Transverse colon (tissue), 4 donors: ENCODE data around the gene AGAP5. TPM values are rescaled to one million over a fixed set of nuclear protein-coding genes. Genes with fewer than 3 reads are reported as not detected.
A peak's percentile ranks its signal among the peaks of the same experiment; 100 is the strongest.

ENCODE experiments used
- DNase-seq: peaks from one replicate; pipeline ENCODE4 v3.0.0-alpha.2; 2019
- H3K27ac ChIP-seq, 4 donors: fragments of 200-600 bp; sonication (generic); 2 replicates each; pipeline ENCODE4 v1.5.1; 2016 to 2018; ENCODE audit warnings: inconsistent platforms in 4 of 4
- H3K27me3 ChIP-seq: fragments of 200-600 bp; sonication (generic); 2 replicates; pipeline ENCODE4 v1.5.1; 2017; ENCODE audit warnings: inconsistent platforms
- H3K36me3 ChIP-seq, 4 donors: fragments of 200-600 bp; sonication (generic); 2 replicates each; pipeline ENCODE4 v1.5.1; 2017 to 2019; ENCODE audit warnings: inconsistent platforms in 4 of 4
- H3K4me1 ChIP-seq, 4 donors: fragments of 200-600 bp; sonication (generic); 2 replicates each; pipeline ENCODE4 v1.5.1; 2017 to 2020; ENCODE audit warnings: inconsistent platforms in 4 of 4
- H3K4me3 ChIP-seq, 4 donors: fragments of 200-600 bp; sonication (generic); 1 replicate in 1 of 4; 2 replicates in 3 of 4; pipeline versions ENCODE4 v1.5.1 to v1.6.1; 2017 to 2019; ENCODE audit warnings: inconsistent platforms in 4 of 4
- H3K9me3 ChIP-seq, 2 donors: fragments of 200-600 bp; sonication (generic); 2 replicates each; pipeline ENCODE4 v1.5.1; 2017 to 2019; ENCODE audit warnings: inconsistent platforms in 2 of 2
- EP300 ChIP-seq: sonication (generic); formaldehyde crosslinking; IDR thresholded peaks from one replicate; pipeline ENCODE4 v1.6.1; 2017; ENCODE audit warnings: antibody characterized with exemption, low read depth
- POLR2A ChIP-seq: fragments of 450-650 bp; IDR thresholded peaks from one replicate; pipeline ENCODE4 v1.6.1; 2016; ENCODE audit warnings: antibody characterized with exemption, mild to moderate bottlenecking, moderate library complexity
- POLR2AphosphoS5 ChIP-seq, 3 donors: sonication (generic); formaldehyde crosslinking; IDR thresholded peaks; one replicate each; pipeline ENCODE4 v1.6.1; 2016; ENCODE audit warnings: antibody characterized with exemption in 3 of 3
- WGBS, 2 donors: methylation state at CpG; one replicate each; pipeline ENCODE4 v1.1.5; 2018; ENCODE audit warnings: low coverage in 1 of 2; 5-methylcytosine and 5-hydroxymethylcytosine counted together
- in situ Hi-C, 4 donors: fragments of 200-750 bp; cut with MboI; loops; one replicate each; pipeline versions ENCODE4 v1.15.0 to v1.15.1; 2017; ENCODE audit warnings: low sequenced_read_pairs in 3 of 4, low pct_ligation_motif_present in 1 of 4, low pct_unique_long_range_greater_than_20kb in 1 of 4
- intact Hi-C: fragments of 100-400 bp; cut with DNase I; formaldehyde crosslinking; loops from one replicate; pipeline ENCODE4 v1.15.1; 2023; ENCODE audit warnings: low total_unique reads
- total RNA-seq, 4 donors: library from RNA; depleted of rRNA; stranded (reverse); fragments of >200 nt; gene quantifications; one replicate each; pipeline ENCODE4 v1.1.0, GENCODE V29; 2016
- TF ChIP-seq, protein P1 (sequence below), 5 experiments: fragments of 200-600 bp in 3 of 5; fragments of 450-650 bp in 2 of 5; sonication (generic) in 3 of 5; IDR thresholded peaks; 1 replicate in 2 of 5; 2 replicates in 3 of 5; pipeline ENCODE4 v1.5.1; 2016 to 2017; ENCODE audit warnings: antibody characterized with exemption in 5 of 5, inconsistent platforms in 3 of 5, mild to moderate bottlenecking in 2 of 5, moderate library complexity in 1 of 5

AGAP5 gene
- total RNA-seq, 4 donors from 2014 or later = 8.0 to 12.7 (median 8.6) TPM; not detected in 1

DNA sequence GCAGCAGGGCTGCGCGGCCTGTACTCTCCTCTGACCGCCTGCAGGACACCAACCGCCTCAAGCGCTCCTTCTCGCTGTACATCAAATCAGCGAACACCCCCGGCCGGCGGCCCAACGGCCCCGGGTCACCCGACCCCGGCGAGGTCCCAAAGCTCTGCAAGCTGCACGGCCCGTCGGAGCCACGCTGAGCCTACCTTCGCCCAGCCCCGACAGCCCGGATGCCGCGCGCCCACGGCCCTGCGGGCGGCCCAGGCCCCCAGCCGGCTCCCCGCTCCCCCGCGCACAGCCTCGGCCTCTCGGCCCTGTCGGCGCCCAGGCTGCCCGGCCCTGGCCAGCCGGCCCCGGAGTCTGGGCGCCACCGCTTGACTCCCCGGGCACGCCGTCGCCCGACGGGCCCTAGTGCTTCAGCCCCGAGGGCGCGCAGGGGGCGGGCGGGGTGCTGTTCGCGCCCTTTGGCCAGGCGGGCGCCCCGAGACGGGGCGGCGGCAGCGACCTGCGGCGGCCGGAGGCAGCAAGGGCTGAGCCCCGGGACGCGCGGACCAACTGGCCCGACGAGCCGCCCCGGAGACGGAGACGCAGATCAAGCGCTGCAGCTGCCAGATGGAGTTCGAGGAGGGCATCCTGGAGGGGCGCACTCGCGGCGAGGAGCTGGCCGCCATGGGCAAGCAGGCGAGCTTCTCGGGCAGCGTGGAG lies 35.2 kb upstream of the AGAP5 start:
- Histone ChIP-seq H3K27me3 (no peaks in the 10 kb centered on the region), H3K9me3 (no peaks in the 10 kb centered on the region), H3K27ac (no peak overlapping the region), H3K36me3 (peaks cover 0 to 8% (median 0%) of the 10 kb centered on the region in 4 donors), H3K4me1 (peaks cover 12 to 22% (median 18%) of the 10 kb centered on the region in 4 donors), H3K4me3 (no peak overlapping the region)
- no peak for DNase-seq
- WGBS, 2 donors = 89% methylated on average over 49 of the region's 84 CpGs; no CpG with 5 or more reads in 1 of the 2 donors
- TF ChIP-seq POLR2A (no peak), EP300 (no peak), POLR2AphosphoS5 (IDR thresholded peaks at IDR 0.05) (no peak)
- TF ChIP-seq, protein P1, sequence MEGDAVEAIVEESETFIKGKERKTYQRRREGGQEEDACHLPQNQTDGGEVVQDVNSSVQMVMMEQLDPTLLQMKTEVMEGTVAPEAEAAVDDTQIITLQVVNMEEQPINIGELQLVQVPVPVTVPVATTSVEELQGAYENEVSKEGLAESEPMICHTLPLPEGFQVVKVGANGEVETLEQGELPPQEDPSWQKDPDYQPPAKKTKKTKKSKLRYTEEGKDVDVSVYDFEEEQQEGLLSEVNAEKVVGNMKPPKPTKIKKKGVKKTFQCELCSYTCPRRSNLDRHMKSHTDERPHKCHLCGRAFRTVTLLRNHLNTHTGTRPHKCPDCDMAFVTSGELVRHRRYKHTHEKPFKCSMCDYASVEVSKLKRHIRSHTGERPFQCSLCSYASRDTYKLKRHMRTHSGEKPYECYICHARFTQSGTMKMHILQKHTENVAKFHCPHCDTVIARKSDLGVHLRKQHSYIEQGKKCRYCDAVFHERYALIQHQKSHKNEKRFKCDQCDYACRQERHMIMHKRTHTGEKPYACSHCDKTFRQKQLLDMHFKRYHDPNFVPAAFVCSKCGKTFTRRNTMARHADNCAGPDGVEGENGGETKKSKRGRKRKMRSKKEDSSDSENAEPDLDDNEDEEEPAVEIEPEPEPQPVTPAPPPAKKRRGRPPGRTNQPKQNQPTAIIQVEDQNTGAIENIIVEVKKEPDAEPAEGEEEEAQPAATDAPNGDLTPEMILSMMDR (IDR thresholded peaks at IDR 0.05) = no peak
- intact Hi-C loops (no loop called here), in situ Hi-C loops (no loop called here)

DNA sequence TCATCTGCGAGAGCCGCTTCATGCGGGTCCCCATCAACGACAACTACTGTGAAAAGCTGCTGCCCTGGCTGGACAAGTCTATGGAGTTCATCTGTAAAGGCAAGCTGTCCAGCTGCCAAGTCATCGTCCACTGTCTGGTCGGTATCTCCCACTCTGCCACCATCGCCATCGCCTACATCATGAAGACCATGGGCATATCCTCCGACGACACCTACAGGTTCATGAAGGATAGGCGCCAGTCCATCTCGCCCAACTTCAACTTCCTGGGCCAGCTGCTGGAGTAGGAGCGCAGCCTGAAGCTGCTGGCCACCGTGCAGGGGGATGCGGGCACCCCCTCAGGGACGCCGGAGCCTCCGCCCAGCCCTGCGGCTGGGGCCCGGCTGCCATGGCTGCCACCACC lies 34.5 kb upstream of the AGAP5 start:
- intact Hi-C loops (no loop called here), in situ Hi-C loops (no loop called here)
- no peak for DNase-seq
- WGBS, 2 donors = 97 to 100% methylated on average over 3 to 14 of the region's 20 CpGs
- Histone ChIP-seq H3K4me3 (no peak overlapping the region), H3K9me3 (no peaks in the 10 kb centered on the region), H3K4me1 (peaks cover 12 to 22% (median 18%) of the 10 kb centered on the region in 4 donors), H3K27ac (no peak overlapping the region), H3K36me3 (peaks cover 0 to 9% (median under 1%) of the 10 kb centered on the region in 4 donors), H3K27me3 (no peaks in the 10 kb centered on the region)
- TF ChIP-seq POLR2AphosphoS5 (IDR thresholded peaks at IDR 0.05) (no peak), EP300 (no peak), POLR2A (no peak)
- TF ChIP-seq, protein P1 (IDR thresholded peaks at IDR 0.05) = no peak

DNA sequence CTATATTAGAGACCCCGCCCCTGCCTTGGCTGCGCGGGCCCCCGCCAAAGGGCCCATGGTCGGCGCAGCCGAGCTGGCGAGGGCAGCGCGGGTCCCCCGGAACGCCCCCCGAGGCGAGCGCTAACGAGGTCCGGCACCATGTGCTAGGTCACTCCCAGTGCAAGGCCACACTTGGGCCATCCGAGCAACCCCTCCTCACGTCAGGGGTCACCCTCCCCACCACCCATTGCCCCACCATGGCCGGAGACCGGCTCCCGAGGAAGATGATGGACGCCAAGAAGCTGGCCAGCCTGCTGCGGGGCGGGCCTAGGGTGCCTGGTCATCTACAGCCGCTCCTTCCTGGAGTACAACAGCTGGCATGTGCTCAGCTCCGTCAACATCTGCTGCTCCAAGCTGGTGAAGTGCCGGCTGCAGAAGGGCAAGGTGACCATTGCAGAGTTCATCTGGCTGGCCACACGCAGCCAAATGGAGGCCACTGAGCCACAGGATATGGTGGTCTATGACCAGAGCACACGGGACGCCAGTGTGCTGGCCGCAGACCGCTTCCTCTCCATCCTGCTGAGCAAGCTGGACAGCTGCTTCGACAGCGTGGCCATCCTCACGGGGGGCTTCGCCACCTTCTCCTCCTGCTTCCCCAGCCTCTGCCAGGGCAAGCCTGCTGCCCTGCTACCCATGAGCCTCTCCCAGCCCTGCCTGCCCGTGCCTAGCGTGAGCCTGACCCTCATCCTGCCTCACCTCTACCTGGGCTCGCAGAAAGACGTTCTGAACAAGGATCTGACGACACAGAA lies 33.9 kb upstream of the AGAP5 start:
- in situ Hi-C loops (no loop called here), intact Hi-C loops (no loop called here)
- DNase-seq = no peak
- Histone ChIP-seq H3K36me3 (peaks cover 0 to 8% (median 1%) of the 10 kb centered on the region in 4 donors), H3K4me3 (peak overlapping the region in 1 of 4 donors; percentile 76), H3K4me1 (peaks cover 12 to 22% (median 18%) of the 10 kb centered on the region in 4 donors), H3K9me3 (no peaks in the 10 kb centered on the region), H3K27ac (peak overlapping the region in 1 of 4 donors; percentile 95), H3K27me3 (no peaks in the 10 kb centered on the region)
- TF ChIP-seq, protein P1 (IDR thresholded peaks at IDR 0.05) = no peak
- TF ChIP-seq EP300 (no peak), POLR2AphosphoS5 (IDR thresholded peaks at IDR 0.05) (no peak), POLR2A (no peak)
- 94% methylated on average over 42 of the region's 42 CpGs; no CpG with 5 or more reads in 1 of the 2 donors for WGBS, 2 donors
